GM21515 (cell line): Measurements from ENCODE around the gene FMN1.

ENCODE experiments used
- ATAC-seq: cut with Tn5 transposase; IDR thresholded peaks from one replicate; pipeline ENCODE4 v1.9.1; 2021; ENCODE audit not compliant: unreplicated experiment

The FMN1 gene

GRCh38 chr15:33194704-33195670 lies at the start of gene FMN1:
Gene FMN1 (minus strand): TSS chr15:33194714. CDS start chr15:33154914, 39,800 bp downstream.
- ATAC-seq: peak; percentile 92

- ATAC-seq: no peak
Measured at GRCh38 chr15:33243869-33244268, 49.4 kb upstream of the FMN1 start.

GRCh38 chr15:33243393-33243792 lies 48.9 kb upstream of the FMN1 start:
- ATAC-seq: no peak

GRCh38 chr15:33242669-33243191 lies 48.2 kb upstream of the FMN1 start:
- no peak for ATAC-seq

- ATAC-seq: no peak
Measured at GRCh38 chr15:33242165-33242564, 47.7 kb upstream of the FMN1 start.

- no peak for ATAC-seq
Measured at GRCh38 chr15:33236841-33237509, 42.5 kb upstream of the FMN1 start.

- no peak for ATAC-seq
Measured at GRCh38 chr15:33234020-33234461, 39.5 kb upstream of the FMN1 start.

- ATAC-seq: no peak
Measured at GRCh38 chr15:33226559-33227181, 32.2 kb upstream of the FMN1 start.

GRCh38 chr15:33218071-33218491 lies 23.6 kb upstream of the FMN1 start:
- no peak for ATAC-seq

GRCh38 chr15:33215941-33216872 lies 21.7 kb upstream of the FMN1 start:
- ATAC-seq: no peak

GRCh38 chr15:33211176-33211808 lies 16.8 kb upstream of the FMN1 start:
- ATAC-seq: no peak

- ATAC-seq: no peak
Measured at GRCh38 chr15:33209575-33210481, 15.3 kb upstream of the FMN1 start.

- ATAC-seq: no peak
Measured at GRCh38 chr15:33207646-33208045, 13.1 kb upstream of the FMN1 start.

- ATAC-seq: no peak
Measured at GRCh38 chr15:33206366-33206765, 11.9 kb upstream of the FMN1 start.

GRCh38 chr15:33204926-33205325 lies 10.4 kb upstream of the FMN1 start:
- ATAC-seq: no peak

- no peak for ATAC-seq
Measured at GRCh38 chr15:33204087-33204486, 9.6 kb upstream of the FMN1 start.

GRCh38 chr15:33201491-33202231 lies 7.1 kb upstream of the FMN1 start:
- ATAC-seq: peak; percentile 68

GRCh38 chr15:33200903-33201302 lies 6.4 kb upstream of the FMN1 start:
- ATAC-seq: no peak
